Measurements from ENCODE around the gene RTN4RL1. TPM values are rescaled to one million over a fixed set of nuclear protein-coding genes. Genes with fewer than 3 reads are reported as not detected.
A peak's percentile ranks its signal among the peaks of the same experiment; 100 is the strongest.

Gene RTN4RL1
- total and polyA plus RNA-seq, 9 of the 15 experiments (the other 6 are each of a cell fraction or from before 2014, with no cell fraction given): 0.04 to 0.06 (median 0.04) TPM; not detected in 5

- no peak for TF ChIP-seq ZNF318 (IDR thresholded peaks at IDR 0.05; ENCODE audit: borderline replicate concordance in 1 of 2, low read depth in 1 of 2)
- peak; percentile 26; the same call in 1 of the 2 replicates for TF ChIP-seq SAFB (IDR thresholded peaks at IDR 0.05; ENCODE audit: borderline replicate concordance, low read depth, low read length)
- 0 out of 2 replicates have a peak, but pooled peaks have one; percentile 41 for TF ChIP-seq ZC3H4 (CRISPR knock-in tag; IDR thresholded peaks at IDR 0.05; ENCODE audit: borderline replicate concordance)
- no peak for TF ChIP-seq ZKSCAN3 (CRISPR knock-in tag; IDR thresholded peaks at IDR 0.05)
- no peak for TF ChIP-seq GTF2F1 (IDR thresholded peaks at IDR 0.05; ENCODE audit: low read depth, low read length)
- no peak for TF ChIP-seq CBFA2T2 (conservative IDR thresholded peaks at IDR 0.05)
- no peak for TF ChIP-seq MCM3 (IDR thresholded peaks at IDR 0.05)
- no peak for TF ChIP-seq FOXM1 (IDR thresholded peaks at IDR 0.05; ENCODE audit: low read depth)
- no peak for TF ChIP-seq FOXM1 (CRISPR knock-in tag; IDR thresholded peaks at IDR 0.05; ENCODE audit: low read depth)
- no peak for TF ChIP-seq HNRNPUL1 (IDR thresholded peaks at IDR 0.05; ENCODE audit: low read length)
- peak; percentile 80 for TF ChIP-seq TAF1 (IDR thresholded peaks at IDR 0.05; ENCODE audit: control insufficient read depth, extremely low read depth, insufficient read depth, low read length, severe bottlenecking)
- TF ChIP-seq NFRKB (IDR thresholded peaks at IDR 0.05; ENCODE audit: low read depth): peak; percentile 52; the same call in 1 of the 2 replicates
- TF ChIP-seq HMBOX1 (IDR thresholded peaks at IDR 0.05): no peak
- TF ChIP-seq PCBP1 (IDR thresholded peaks at IDR 0.05; ENCODE audit: low read depth, low read length, poor library complexity, severe bottlenecking): no peak
- TF ChIP-seq ATF2 (CRISPR knock-in tag; IDR thresholded peaks at IDR 0.05): no peak
Observed at GRCh38 chr17:2041561-2042389, 16.6 kb upstream of the RTN4RL1 start, which contains the start of gene OVCA2 (continued).
